HepG2 (cell line): ENCODE data around the gene NVL. TPM values are rescaled to one million over a fixed set of nuclear protein-coding genes. Genes with fewer than 3 reads are reported as not detected.

Source experiments
- CHCHD3 ChIP-seq: sonication (generic); formaldehyde crosslinking; IDR thresholded peaks from 2 replicates; pipeline ENCODE4 v1.8.0; 2022; ENCODE audit warnings: mild to moderate bottlenecking, missing genetic modification reagents, moderate library complexity
- GABPA ChIP-seq, 2 experiments: IDR thresholded peaks; 2 replicates each; pipeline ENCODE4 v1.6.1; 2011 to 2016; ENCODE audit warnings: low read depth in 2 of 2, low read length in 1 of 2, missing biosample characterization in 1 of 2, missing genetic modification characterization in 1 of 2
- HHEX ChIP-seq: IDR thresholded peaks from 2 replicates; pipeline ENCODE4 v1.6.1; 2016; ENCODE audit warnings: control low read depth
- MTERF4 ChIP-seq: sonication (generic); formaldehyde crosslinking; IDR thresholded peaks from 2 replicates; pipeline ENCODE4 v1.8.0; 2023; ENCODE audit warnings: mild to moderate bottlenecking, missing genetic modification reagents
- PCBP1 ChIP-seq: fragments of 200-400 bp; formaldehyde crosslinking; IDR thresholded peaks from 2 replicates; pipeline ENCODE4 v1.6.1; 2017; ENCODE audit warnings: mild to moderate bottlenecking, low read depth, low read length, borderline replicate concordance
- REPIN1 ChIP-seq: sonication (generic); formaldehyde crosslinking; IDR thresholded peaks from 2 replicates; pipeline ENCODE4 v1.8.0; 2022; ENCODE audit warnings: missing genetic modification reagents, low read depth, mild to moderate bottlenecking, borderline replicate concordance
- SP4 ChIP-seq: sonication (generic); formaldehyde crosslinking; IDR thresholded peaks from 2 replicates; pipeline ENCODE4 v1.8.1; 2023; ENCODE audit warnings: mild to moderate bottlenecking, missing genetic modification reagents
- TAF1 ChIP-seq: sonication (generic); formaldehyde crosslinking; IDR thresholded peaks from 2 replicates; pipeline ENCODE4 v1.4.0; 2020; ENCODE audit warnings: missing genetic modification reagents
- TEAD3 ChIP-seq: optimal IDR thresholded peaks from 2 replicates; pipeline ENCODE3; 2016; ENCODE audit warnings: borderline replicate concordance
- TRIM24 ChIP-seq: sonication (generic); formaldehyde crosslinking; IDR thresholded peaks from 2 replicates; pipeline ENCODE4 v1.8.0; 2022; ENCODE audit warnings: mild to moderate bottlenecking, missing genetic modification reagents
- ZBTB38 ChIP-seq: sonication (generic); formaldehyde crosslinking; IDR thresholded peaks from 2 replicates; pipeline ENCODE4 v1.5.1; 2020; ENCODE audit warnings: mild to moderate bottlenecking, missing genetic modification reagents
- ZBTB40 ChIP-seq, 2 experiments: fragments of 450-650 bp in 1 of 2; sonication (generic) in 1 of 2; formaldehyde crosslinking in 1 of 2; IDR thresholded peaks; 2 replicates each; pipeline versions ENCODE4 v1.6.1 to v1.8.0; 2016 to 2022; ENCODE audit warnings: antibody characterized with exemption in 1 of 2, mild to moderate bottlenecking in 1 of 2, missing genetic modification reagents in 1 of 2
- ZNF12 ChIP-seq: sonication (generic); formaldehyde crosslinking; IDR thresholded peaks from 2 replicates; pipeline ENCODE4 v1.5.0; 2020; ENCODE audit warnings: missing genetic modification reagents
- ZNF30 ChIP-seq: sonication (generic); formaldehyde crosslinking; IDR thresholded peaks from 2 replicates; pipeline ENCODE4 v1.5.0; 2020; ENCODE audit warnings: mild to moderate bottlenecking, missing genetic modification reagents
- ZNF629 ChIP-seq: sonication (generic); formaldehyde crosslinking; conservative IDR thresholded peaks from 2 replicates; pipeline ENCODE4 v1.5.0; 2020; ENCODE audit warnings: missing genetic modification reagents
- ZNF768 ChIP-seq: sonication (generic); formaldehyde crosslinking; IDR thresholded peaks from 2 replicates; pipeline ENCODE4 v1.4.0; 2020; ENCODE audit warnings: missing genetic modification reagents
- polyA plus RNA-seq, 8 experiments: library from polyadenylated mRNA; depleted of rRNA in 3 of 8; stranded (reverse) in 7 of 8; unstranded in 1 of 8; fragments of >200 nt; fragmentation: Illumina TruSeq in 4 of 8; extraction: Trizol in 4 of 8; gene quantifications; 2 replicates each; pipeline versions ENCODE4 v1.2.1 to v1.2.3, GENCODE V29; 2011 to 2016; ENCODE audit warnings: low read depth in 4 of 8, missing spikeins in 1 of 8, mixed read lengths in 1 of 8; ENCODE audit not compliant: insufficient read depth in 1 of 8
- total RNA-seq, 5 experiments: library from RNA; depleted of rRNA; stranded (reverse); fragments of >200 nt; fragmentation: Illumina TruSeq; extraction: Trizol; gene quantifications; 2 replicates each; pipeline ENCODE4 v1.2.3, GENCODE V29; 2016; ENCODE audit warnings: low read depth in 1 of 5
- TF ChIP-seq, protein P1 (sequence below): IDR thresholded peaks from 2 replicates; pipeline ENCODE4 v1.6.1; 2016; ENCODE audit warnings: low read depth

The NVL gene
- total and polyA plus RNA-seq, 2 of the 13 experiments (the other 11 are each of a cell fraction or from before 2014, with no cell fraction given): 8.3 to 21.0 TPM

DNA sequence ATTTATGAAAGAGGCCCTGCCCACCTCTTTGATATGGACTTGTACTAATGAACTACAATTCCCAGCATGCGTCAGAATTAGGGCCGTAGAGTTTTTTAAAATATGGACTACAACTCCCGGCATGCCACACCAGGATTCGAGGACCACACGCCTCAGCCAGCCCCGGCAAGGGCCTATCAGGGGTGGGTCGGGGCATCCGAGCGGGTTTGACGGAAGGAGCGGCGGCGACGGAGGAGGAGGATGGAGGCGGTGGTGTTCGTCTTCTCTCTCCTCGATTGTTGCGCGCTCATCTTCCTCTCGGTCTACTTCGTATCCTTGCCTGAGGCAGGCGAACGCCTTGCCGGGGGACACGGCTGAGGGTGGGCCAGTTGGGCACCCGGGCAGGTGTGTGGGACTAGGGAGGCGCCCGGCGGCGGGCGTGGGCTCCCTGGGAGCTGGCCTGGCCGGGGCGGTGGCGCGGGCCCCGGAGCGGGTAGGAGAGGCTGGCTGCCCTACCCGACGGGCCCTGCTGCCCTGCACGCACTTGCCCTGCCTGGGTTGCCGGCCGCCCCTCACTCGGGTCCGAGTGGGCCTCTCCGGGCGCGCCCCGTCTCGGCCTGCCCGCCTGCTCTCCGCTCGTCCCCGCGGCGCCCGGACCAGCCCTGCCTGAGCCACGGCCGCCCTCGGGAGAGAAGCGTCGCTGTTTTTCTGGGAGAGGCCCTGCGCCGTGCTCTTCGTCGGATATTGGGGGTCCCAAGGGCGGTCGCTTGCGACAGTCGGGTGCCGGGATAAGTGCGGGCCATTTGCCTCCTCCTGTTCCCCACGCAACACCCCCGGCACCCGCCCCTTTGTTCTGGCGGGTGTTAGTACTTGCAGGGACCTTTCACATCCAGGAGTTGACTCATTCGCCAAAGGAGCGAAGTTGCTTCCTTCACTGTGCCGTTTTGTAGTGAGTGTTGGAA, 27.0 kb upstream of the NVL start, which contains the start of gene CNIH4 (continued):
- TF ChIP-seq, protein P1, sequence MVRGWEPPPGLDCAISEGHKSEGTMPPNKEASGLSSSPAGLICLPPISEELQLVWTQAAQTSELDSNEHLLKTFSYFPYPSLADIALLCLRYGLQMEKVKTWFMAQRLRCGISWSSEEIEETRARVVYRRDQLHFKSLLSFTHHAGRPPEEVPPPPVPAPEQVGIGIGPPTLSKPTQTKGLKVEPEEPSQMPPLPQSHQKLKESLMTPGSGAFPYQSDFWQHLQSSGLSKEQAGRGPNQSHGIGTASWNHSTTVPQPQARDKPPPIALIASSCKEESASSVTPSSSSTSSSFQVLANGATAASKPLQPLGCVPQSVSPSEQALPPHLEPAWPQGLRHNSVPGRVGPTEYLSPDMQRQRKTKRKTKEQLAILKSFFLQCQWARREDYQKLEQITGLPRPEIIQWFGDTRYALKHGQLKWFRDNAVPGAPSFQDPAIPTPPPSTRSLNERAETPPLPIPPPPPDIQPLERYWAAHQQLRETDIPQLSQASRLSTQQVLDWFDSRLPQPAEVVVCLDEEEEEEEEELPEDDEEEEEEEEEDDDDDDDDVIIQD (CRISPR knock-in tag): peak; percentile 23; the same call in 1 of the 2 replicates
- TF ChIP-seq PCBP1 (no peak), TAF1 (CRISPR knock-in tag) (peak; percentile 54), MTERF4 (CRISPR knock-in tag) (peak; percentile 87; the same call in 1 of the 2 replicates), SP4 (CRISPR knock-in tag) (peak; percentile 42; the same call in 1 of the 2 replicates), CHCHD3 (CRISPR knock-in tag) (no peak), TRIM24 (no peak), GABPA (IDR thresholded peaks at IDR 0.05; ENCODE audit: low read depth, low read length) (no peak), GABPA (CRISPR knock-in tag; IDR thresholded peaks at IDR 0.05; ENCODE audit: low read depth) (peak; percentile 80), TEAD3 (peak; percentile 17), ZNF768 (CRISPR knock-in tag) (0 out of 2 replicates have a peak, but pooled peaks have one; percentile 43), REPIN1 (CRISPR knock-in tag) (no peak), ZNF30 (CRISPR knock-in tag) (peak; percentile 76; the same call in 1 of the 2 replicates), ZNF12 (no peak), HHEX (CRISPR knock-in tag) (no peak), ZNF629 (CRISPR knock-in tag) (no peak), ZBTB40 (IDR thresholded peaks at IDR 0.05) (no peak), ZBTB40 (CRISPR knock-in tag; IDR thresholded peaks at IDR 0.05) (peak; percentile 69; the same call in 1 of the 2 replicates), ZBTB38 (0 out of 2 replicates have a peak, but pooled peaks have one; percentile 25)
